ENCODE data around the gene SLC12A5.
A peak's percentile ranks its signal among the peaks of the same experiment; 100 is the strongest.
"Not testable (repeated sequence)": the region's sequence is repeated elsewhere in the genome, so short reads cannot be mapped to it uniquely, and the experiment has no call there.

Gene SLC12A5

DNA sequence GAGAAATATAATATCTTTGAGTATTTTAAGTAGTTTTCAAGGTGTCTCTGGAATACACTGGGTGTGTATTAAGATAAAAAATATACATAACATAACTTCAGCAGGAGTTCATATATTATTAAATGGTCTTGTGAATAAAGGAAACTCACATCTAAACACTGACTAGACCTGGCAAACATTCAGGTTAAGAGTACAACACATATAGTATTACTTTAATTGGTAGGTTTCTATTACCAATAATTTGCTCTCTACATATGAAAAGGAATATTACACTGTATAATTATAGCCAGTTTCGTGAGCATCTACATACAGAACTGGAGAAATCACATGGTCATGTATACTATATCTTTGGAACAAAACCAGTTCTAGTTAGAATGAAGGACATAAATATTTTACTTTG lies 52.1 kb downstream of the SLC12A5 start:
- no peak for DNase-seq (ENCODE audit: low read depth in 2 of 2)

- no peak for DNase-seq (ENCODE audit: low read depth in 2 of 2)
Measured at GRCh38 chr20:46083101-46083500, 54.1 kb downstream of the SLC12A5 start.

DNA sequence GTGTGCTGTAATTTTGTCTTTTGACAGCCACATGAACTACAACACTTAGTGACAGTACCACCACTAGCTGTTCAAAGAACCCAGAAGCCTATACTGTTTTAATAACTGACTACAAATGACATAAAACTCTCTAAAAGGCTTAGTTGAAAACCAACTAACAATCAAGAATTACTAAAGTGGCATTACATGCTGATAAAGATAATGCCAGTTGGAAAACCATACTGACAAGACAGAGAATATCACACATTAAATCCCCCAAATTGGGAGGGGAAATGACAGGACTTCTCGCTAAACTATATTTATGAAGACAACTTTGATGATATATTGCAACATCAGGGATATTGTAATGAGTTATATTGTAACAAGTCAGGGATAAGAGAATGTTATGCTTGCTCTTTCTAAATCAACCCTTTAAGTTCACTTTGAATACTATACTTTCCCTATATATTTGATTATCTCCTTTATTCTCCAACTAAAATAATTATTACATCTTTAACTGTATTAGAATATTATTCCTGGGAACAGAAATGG lies 54.6 kb downstream of the SLC12A5 start:
- DNase-seq (ENCODE audit: low read depth in 2 of 2): no peak

GRCh38 chr20:46084805-46085178 lies 55.8 kb downstream of the SLC12A5 start:
- DNase-seq (ENCODE audit: low read depth in 2 of 2): no peak

DNA sequence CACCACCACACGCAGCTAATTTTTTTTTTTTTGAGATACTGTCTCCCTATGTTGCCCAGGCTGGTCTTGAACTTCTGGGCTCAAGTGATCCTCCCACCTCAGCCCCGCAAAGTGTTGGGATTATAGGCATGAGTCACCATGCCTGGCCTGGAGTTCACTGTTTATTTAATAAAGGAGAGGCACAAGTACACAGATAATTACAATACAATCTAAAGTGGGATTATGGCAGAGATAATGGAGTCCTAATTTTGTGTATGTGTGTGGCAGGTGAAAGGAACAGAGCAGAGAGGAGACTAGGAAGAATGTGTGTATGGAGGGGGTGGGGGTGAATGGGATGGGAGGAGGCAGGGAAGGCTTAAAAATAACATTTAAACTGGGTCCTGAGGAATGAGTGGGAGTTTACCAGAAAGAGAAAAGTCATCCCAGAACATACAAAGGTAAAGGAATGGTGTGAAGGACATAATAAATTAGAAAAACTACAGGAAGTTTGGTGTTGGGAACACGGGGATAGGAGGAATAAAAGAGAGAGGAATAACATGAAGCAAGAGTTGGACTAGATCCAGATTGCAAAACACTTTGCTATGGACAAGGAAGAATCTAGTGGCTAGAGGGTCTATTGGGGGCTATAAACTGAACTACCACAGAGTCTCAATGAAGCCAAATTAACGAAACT lies 56.3 kb downstream of the SLC12A5 start:
- peak in 1 of 2 experiments; percentile 21 for DNase-seq (ENCODE audit: low read depth in 2 of 2)

- no peak for DNase-seq (ENCODE audit: low read depth in 2 of 2)
Measured at GRCh38 chr20:46087161-46087560, 58.1 kb downstream of the SLC12A5 start.

- DNase-seq (ENCODE audit: low read depth in 2 of 2): no peak
Measured at GRCh38 chr20:46088409-46089166, 59.6 kb downstream of the SLC12A5 start.

DNA sequence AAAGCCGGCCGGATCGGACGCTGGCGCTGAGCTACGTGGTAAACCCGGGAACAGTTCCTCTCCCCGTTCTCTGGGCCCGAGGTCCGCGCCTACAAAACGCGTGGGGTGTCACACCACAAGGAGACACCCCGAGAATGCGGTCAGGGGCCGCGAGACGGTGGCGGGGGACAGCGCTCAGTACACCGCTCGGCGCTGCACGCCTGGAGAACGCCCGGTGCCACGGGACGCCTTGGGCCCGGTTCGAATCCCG lies 60.1 kb downstream of the SLC12A5 start:
- no peak for DNase-seq (ENCODE audit: low read depth in 2 of 2)

- peak; percentile 91 to 92 for DNase-seq (ENCODE audit: low read depth in 2 of 2)
Measured at GRCh38 chr20:46089417-46090388, 60.7 kb downstream of the SLC12A5 start, which contains the start of gene NCOA5. NCOA5 (minus strand) TSS chr20:46089962; CDS start chr20:46079424, 10,538 bp downstream.

GRCh38 chr20:46091622-46092535 lies 62.9 kb downstream of the SLC12A5 start:
- DNase-seq (ENCODE audit: low read depth in 2 of 2): not testable (repeated sequence)

- DNase-seq (ENCODE audit: low read depth in 2 of 2): no peak
Measured at GRCh38 chr20:46093531-46093930, 64.5 kb downstream of the SLC12A5 start.

- no peak for DNase-seq (ENCODE audit: low read depth in 2 of 2)
Measured at GRCh38 chr20:46099491-46100287, 70.7 kb downstream of the SLC12A5 start.

- not testable (repeated sequence) for DNase-seq (ENCODE audit: low read depth in 2 of 2)
Measured at GRCh38 chr20:46100444-46100843, 71.4 kb downstream of the SLC12A5 start.

DNA sequence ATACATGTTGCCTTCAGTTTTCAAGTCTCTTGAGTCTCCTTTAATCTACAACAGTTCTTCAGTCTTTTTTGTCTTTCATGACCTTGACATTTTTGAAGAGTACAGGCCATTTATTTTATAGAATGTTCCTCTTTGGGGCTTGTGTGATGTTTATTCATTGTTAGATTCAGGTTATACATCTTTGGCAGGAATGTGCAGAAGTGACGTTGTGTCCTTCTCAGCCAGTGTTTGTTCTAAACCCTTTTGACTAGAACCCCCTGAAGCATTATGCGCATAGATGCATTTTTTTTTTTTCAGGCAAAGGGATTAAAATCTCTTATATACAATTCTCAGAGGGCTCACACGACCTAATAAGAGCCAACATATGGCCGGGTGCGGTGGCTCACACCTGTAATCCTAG lies 72.0 kb downstream of the SLC12A5 start:
- DNase-seq (ENCODE audit: low read depth in 2 of 2): no peak

DNA sequence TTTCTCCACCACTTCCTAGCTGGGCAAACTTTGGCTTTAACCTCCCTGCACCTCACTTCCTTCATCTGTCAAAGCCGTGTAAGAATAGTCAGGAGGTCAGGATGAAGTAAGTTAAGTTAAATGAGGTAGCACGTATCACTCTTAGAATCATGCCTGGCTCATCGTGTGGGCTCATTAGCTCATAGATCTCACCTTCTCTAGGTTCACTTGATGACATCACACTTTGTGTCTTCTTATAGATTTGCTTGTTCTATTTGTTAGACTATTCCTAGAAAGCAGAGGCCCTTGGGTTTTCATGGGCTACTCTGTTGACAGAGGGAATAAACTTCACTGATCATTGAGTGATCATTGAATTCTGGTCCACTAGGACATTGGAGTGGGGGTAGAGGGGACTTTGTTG lies 72.9 kb downstream of the SLC12A5 start:
- DNase-seq (ENCODE audit: low read depth in 2 of 2): no peak

- no peak for DNase-seq (ENCODE audit: low read depth in 2 of 2)
Measured at GRCh38 chr20:46102940-46103339, 73.9 kb downstream of the SLC12A5 start.

DNA sequence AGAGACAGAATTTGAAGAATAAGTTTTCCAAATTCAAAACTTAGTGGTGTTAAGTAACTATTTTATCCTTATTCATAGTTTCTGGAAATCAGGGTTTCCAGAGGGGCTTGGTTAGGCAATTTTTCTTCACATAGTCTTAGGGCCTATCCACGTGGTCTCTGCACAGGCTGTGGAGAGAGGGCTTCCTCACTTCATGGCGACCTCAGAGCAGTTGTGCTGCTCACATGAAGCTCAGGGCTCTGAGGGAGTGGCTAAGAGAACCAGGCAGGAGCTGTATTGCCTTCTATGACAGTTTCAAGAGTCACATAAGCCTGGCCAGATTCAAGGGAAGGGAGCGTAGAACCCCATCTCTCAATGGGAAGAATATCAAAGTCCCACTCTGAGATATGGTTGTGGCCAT lies 75.2 kb downstream of the SLC12A5 start:
- DNase-seq (ENCODE audit: low read depth in 2 of 2): no peak

DNA sequence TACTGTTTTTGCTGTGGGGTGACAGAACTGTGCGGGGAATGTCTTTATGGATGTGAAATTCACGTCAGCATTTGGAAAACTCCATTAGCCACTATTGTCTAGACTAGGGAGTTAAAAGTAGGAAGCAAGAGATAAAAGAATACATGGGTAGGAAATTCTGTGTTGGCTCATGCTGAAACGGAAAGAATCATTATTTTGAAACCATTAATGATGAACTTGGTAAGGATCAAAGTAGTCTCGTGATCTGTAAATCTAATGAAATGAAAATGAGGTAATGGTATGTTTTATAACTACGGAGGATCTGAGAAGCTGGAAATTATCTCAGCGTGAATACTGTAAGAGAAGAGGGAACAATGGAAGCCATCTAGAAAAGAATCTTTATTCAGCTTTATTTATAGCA lies 78.0 kb downstream of the SLC12A5 start:
- DNase-seq (ENCODE audit: low read depth in 2 of 2): no peak

DNA sequence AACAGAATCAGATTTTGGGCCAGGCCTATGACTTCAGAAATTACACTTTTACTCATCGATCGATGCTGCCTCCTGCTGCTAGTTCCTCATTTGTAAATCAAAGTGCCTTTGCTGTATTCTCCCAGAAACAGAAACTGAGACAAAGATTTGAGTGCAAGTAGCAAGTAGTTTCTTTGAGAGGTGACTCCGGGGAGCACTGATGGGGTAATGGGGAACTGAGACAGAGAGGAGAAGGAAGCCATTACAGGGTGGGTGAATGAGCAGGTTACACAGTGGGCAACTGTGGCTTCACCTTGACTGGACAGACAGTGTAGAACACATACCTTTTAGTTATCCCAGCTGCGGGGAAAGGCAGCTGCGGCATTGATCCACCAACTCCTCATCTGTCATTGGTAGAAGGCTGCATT lies 79.4 kb downstream of the SLC12A5 start:
- DNase-seq (ENCODE audit: low read depth in 2 of 2): no peak

GRCh38 chr20:46108976-46109375 lies 80.0 kb downstream of the SLC12A5 start:
- DNase-seq (ENCODE audit: low read depth in 2 of 2): no peak

Measured in fibroblast of skin of left quadriceps (primary cell).